Measurements from ENCODE around the gene PRSS16.
"Not testable (repeated sequence)": the region's sequence is repeated elsewhere in the genome, so short reads cannot be mapped to it uniquely, and the experiment has no call there.

DNA sequence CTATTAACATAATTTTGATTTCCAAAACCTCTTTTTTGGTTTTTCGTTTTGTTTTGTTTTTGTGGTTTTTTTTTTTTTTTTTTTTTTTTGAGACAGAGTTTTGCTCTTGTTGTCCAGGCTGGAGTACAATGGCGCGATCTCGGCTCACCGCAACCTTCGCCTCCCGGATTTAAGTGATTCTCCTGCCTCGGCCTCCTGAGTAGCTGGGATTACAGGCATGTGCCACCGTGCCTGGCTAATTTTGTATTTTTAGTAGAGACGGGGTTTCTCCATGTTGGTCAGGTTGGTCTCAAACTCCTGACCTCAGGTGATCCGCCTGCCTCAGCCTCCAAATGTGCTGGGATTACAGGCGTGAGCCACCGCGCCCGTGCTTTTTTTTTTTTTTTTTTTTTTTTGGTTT, 24.5 kb upstream of the PRSS16 start:
- TF ChIP-seq, protein P1, sequence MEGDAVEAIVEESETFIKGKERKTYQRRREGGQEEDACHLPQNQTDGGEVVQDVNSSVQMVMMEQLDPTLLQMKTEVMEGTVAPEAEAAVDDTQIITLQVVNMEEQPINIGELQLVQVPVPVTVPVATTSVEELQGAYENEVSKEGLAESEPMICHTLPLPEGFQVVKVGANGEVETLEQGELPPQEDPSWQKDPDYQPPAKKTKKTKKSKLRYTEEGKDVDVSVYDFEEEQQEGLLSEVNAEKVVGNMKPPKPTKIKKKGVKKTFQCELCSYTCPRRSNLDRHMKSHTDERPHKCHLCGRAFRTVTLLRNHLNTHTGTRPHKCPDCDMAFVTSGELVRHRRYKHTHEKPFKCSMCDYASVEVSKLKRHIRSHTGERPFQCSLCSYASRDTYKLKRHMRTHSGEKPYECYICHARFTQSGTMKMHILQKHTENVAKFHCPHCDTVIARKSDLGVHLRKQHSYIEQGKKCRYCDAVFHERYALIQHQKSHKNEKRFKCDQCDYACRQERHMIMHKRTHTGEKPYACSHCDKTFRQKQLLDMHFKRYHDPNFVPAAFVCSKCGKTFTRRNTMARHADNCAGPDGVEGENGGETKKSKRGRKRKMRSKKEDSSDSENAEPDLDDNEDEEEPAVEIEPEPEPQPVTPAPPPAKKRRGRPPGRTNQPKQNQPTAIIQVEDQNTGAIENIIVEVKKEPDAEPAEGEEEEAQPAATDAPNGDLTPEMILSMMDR (IDR thresholded peaks at IDR 0.05 in 8 of 11, conservative IDR thresholded peaks at IDR 0.05 in 3 of 11), result not testable (repeated sequence)
- not testable (repeated sequence) for TF ChIP-seq POLR2A (IDR thresholded peaks at IDR 0.05)
